SU-DHL-6 (cell line): Measurements from ENCODE around the gene GSTCD.

Experiments
- H2AFZ ChIP-seq: fragments of 200-600 bp; sonication (generic); 2 replicates; pipeline ENCODE4 v1.6.1; 2014; ENCODE audit warnings: low read depth, mild to moderate bottlenecking, moderate library complexity, mixed read lengths, antibody characterized with exemption, low read length; ENCODE audit not compliant: severe bottlenecking
- H3F3A ChIP-seq: fragments of 200-600 bp; shearing (Covaris generic); 2 replicates; pipeline ENCODE4 v1.6.0; 2016; ENCODE audit warnings: antibody characterized with exemption, mild to moderate bottlenecking; ENCODE audit not compliant: insufficient read depth
- H3K27ac ChIP-seq: fragments of 200-600 bp; sonication (generic); 2 replicates; pipeline ENCODE4 v1.5.1; 2016; ENCODE audit warnings: low read depth, mild to moderate bottlenecking, low read length, moderate library complexity, mixed read lengths
- H3K27me3 ChIP-seq: fragments of 200-600 bp; sonication (generic), shearing (Covaris generic); 2 replicates; pipeline ENCODE4 v1.6.0; 2014; ENCODE audit warnings: mild to moderate bottlenecking, low read length
- H3K36me3 ChIP-seq: fragments of 200-600 bp; sonication (generic); 2 replicates; pipeline ENCODE4 v1.6.1; 2014; ENCODE audit warnings: mild to moderate bottlenecking, low read length, mixed read lengths
- H3K4me2 ChIP-seq: fragments of 300-600, 200-600 bp; shearing (Covaris generic), sonication (generic); 2 replicates; pipeline ENCODE4 v1.6.0; 2014; ENCODE audit warnings: low read length, low read depth, mild to moderate bottlenecking; ENCODE audit not compliant: poor library complexity, severe bottlenecking
- H3K4me3 ChIP-seq: fragments of 200-600 bp; sonication (generic); 2 replicates; pipeline ENCODE4 v1.5.1; 2014; ENCODE audit warnings: antibody characterized with exemption, low read length, mild to moderate bottlenecking, mixed read lengths; ENCODE audit not compliant: insufficient read depth, poor library complexity, severe bottlenecking
- H3K79me2 ChIP-seq: fragments of 200-600 bp; sonication (generic); 2 replicates; pipeline ENCODE4 v1.6.1; 2014; ENCODE audit warnings: mild to moderate bottlenecking, low read length, moderate library complexity; ENCODE audit not compliant: insufficient read depth
- H3K9ac ChIP-seq: fragments of 200-600 bp; sonication (generic); 2 replicates; pipeline ENCODE4 v1.7.0; 2014; ENCODE audit warnings: mild to moderate bottlenecking, low read length
- H3K9me2 ChIP-seq: fragments of 200-600 bp; sonication (generic); replicated peaks from 2 replicates; pipeline ENCODE4 v1.6.1; 2014; ENCODE audit warnings: low read length; ENCODE audit not compliant: insufficient read depth
- H3K9me3 ChIP-seq: fragments of 200-600 bp; sonication (generic); 2 replicates; pipeline ENCODE4 v1.6.1; 2014; ENCODE audit warnings: low read length, mixed read lengths; ENCODE audit not compliant: insufficient read depth
- H4K20me1 ChIP-seq: fragments of 200-600 bp; sonication (generic); 2 replicates; pipeline ENCODE4 v1.6.1; 2014; ENCODE audit warnings: low read depth, mild to moderate bottlenecking, antibody characterized with exemption, low read length, moderate library complexity, mixed read lengths
- CTCF ChIP-seq: fragments of 200-600 bp; sonication (generic); IDR thresholded peaks from one replicate; pipeline ENCODE4 v1.5.1; 2017; ENCODE audit warnings: antibody characterized with exemption, mild to moderate bottlenecking, low read length, moderate library complexity; ENCODE audit not compliant: insufficient read depth, poor library complexity, severe bottlenecking
- EZH2phosphoT487 ChIP-seq: fragments of 200-600 bp; sonication (generic), shearing (Covaris generic); conservative IDR thresholded peaks from 2 replicates; pipeline ENCODE4 v1.6.1; 2018; ENCODE audit warnings: mild to moderate bottlenecking, antibody characterized with exemption, low read length, moderate library complexity, mixed read lengths

The GSTCD gene

GRCh38 chr4:105780176-105780575, 71.6 kb downstream of the GSTCD start:
- H4K20me1 ChIP-seq: no peaks in the 10 kb centered on the region
- no peaks in the 10 kb centered on the region for H3F3A ChIP-seq
- H3K4me3 ChIP-seq: no peak overlapping the region
- no peak overlapping the region for H3K27ac ChIP-seq
- no peak overlapping the region for H3K4me2 ChIP-seq
- no peak overlapping the region for H3K9ac ChIP-seq
- no peaks in the 10 kb centered on the region for H3K9me2 ChIP-seq
- no peaks in the 10 kb centered on the region for H3K9me3 ChIP-seq
- no peaks in the 10 kb centered on the region for H3K36me3 ChIP-seq
- H3K27me3 ChIP-seq: no peaks in the 10 kb centered on the region
- H3K79me2 ChIP-seq: no peaks in the 10 kb centered on the region
- no peak for TF ChIP-seq CTCF
- TF ChIP-seq EZH2phosphoT487: no peak
- no peak overlapping the region for H2AFZ ChIP-seq

- Histone ChIP-seq H3K36me3 (no peaks in the 10 kb centered on the region), H3K27me3 (no peaks in the 10 kb centered on the region), H2AFZ (no peak overlapping the region), H3K9me3 (no peaks in the 10 kb centered on the region), H4K20me1 (no peaks in the 10 kb centered on the region), H3K27ac (no peak overlapping the region), H3K4me3 (no peak overlapping the region), H3F3A (no peaks in the 10 kb centered on the region), H3K9ac (no peak overlapping the region), H3K9me2 (no peaks in the 10 kb centered on the region), H3K4me2 (no peak overlapping the region), H3K79me2 (no peaks in the 10 kb centered on the region)
- TF ChIP-seq EZH2phosphoT487: no peak
Observed at GRCh38 chr4:105784761-105785160, 76.2 kb downstream of the GSTCD start.

GRCh38 chr4:105785792-105786191, 77.2 kb downstream of the GSTCD start:
- no peaks in the 10 kb centered on the region for H3K9me3 ChIP-seq
- H4K20me1 ChIP-seq: no peaks in the 10 kb centered on the region
- TF ChIP-seq CTCF (no peak), EZH2phosphoT487 (no peak)
- H2AFZ ChIP-seq: no peak overlapping the region
- H3K4me2 ChIP-seq: no peak overlapping the region
- no peaks in the 10 kb centered on the region for H3F3A ChIP-seq
- H3K27me3 ChIP-seq: no peaks in the 10 kb centered on the region
- H3K9ac ChIP-seq: no peak overlapping the region
- H3K36me3 ChIP-seq: no peaks in the 10 kb centered on the region
- H3K4me3 ChIP-seq: no peak overlapping the region
- no peak overlapping the region for H3K27ac ChIP-seq
- no peaks in the 10 kb centered on the region for H3K9me2 ChIP-seq
- no peaks in the 10 kb centered on the region for H3K79me2 ChIP-seq

- no peaks in the 10 kb centered on the region for H3K36me3 ChIP-seq
- TF ChIP-seq CTCF (no peak), EZH2phosphoT487 (no peak)
- no peaks in the 10 kb centered on the region for H3K9me2 ChIP-seq
- H2AFZ ChIP-seq: no peak overlapping the region
- H3K4me3 ChIP-seq: no peak overlapping the region
- H3K79me2 ChIP-seq: no peaks in the 10 kb centered on the region
- no peak overlapping the region for H3K4me2 ChIP-seq
- H4K20me1 ChIP-seq: no peaks in the 10 kb centered on the region
- H3F3A ChIP-seq: no peaks in the 10 kb centered on the region
- no peak overlapping the region for H3K9ac ChIP-seq
- H3K27me3 ChIP-seq: no peaks in the 10 kb centered on the region
- H3K9me3 ChIP-seq: no peaks in the 10 kb centered on the region
- H3K27ac ChIP-seq: no peak overlapping the region
Observed at GRCh38 chr4:105786748-105787147, 78.2 kb downstream of the GSTCD start.
